OCI-LY3 (cell line): Measurements from ENCODE around the gene ZSWIM6.

Experiments used
- H2AFZ ChIP-seq: fragments of 200-600, 300-600 bp; shearing (Covaris generic); 2 replicates; pipeline ENCODE4 v1.6.0; 2014; ENCODE audit warnings: antibody characterized with exemption, low read depth, low read length
- H3K27ac ChIP-seq: fragments of 200-600, 300-600 bp; sonication (generic); 2 replicates; pipeline ENCODE4 v1.5.1; 2014; ENCODE audit warnings: mild to moderate bottlenecking, low read length, moderate library complexity, mixed read lengths
- H3K27me3 ChIP-seq: fragments of 200-600, 300-600 bp; sonication (generic); 2 replicates; pipeline ENCODE4 v1.6.1; 2014; ENCODE audit warnings: low read depth, low read length, mixed read lengths
- H3K36me3 ChIP-seq: fragments of 200-600, 300-600 bp; sonication (generic); replicated peaks from 2 replicates; pipeline ENCODE3; 2014; ENCODE audit warnings: low read depth, low read length, mixed read lengths
- H3K4me1 ChIP-seq: fragments of 300-600, 200-600 bp; sonication (generic); 2 replicates; pipeline ENCODE4 v1.6.1; 2014; ENCODE audit warnings: low read length, mixed read lengths
- H3K4me2 ChIP-seq: fragments of 200-600, 300-600 bp; sonication (generic); 2 replicates; pipeline ENCODE4 v1.6.1; 2014; ENCODE audit warnings: low read length, mixed read lengths
- H3K4me3 ChIP-seq: fragments of 300-600, 200-600 bp; sonication (generic); 2 replicates; pipeline ENCODE4 v1.5.1; 2014; ENCODE audit warnings: antibody characterized with exemption, mild to moderate bottlenecking, low read length, moderate library complexity
- H3K79me2 ChIP-seq: fragments of 300-600, 200-600 bp; shearing (Covaris generic); 2 replicates; pipeline ENCODE4 v1.6.1; 2014; ENCODE audit warnings: mild to moderate bottlenecking, low read length, mixed read lengths
- H3K9ac ChIP-seq: fragments of 300-600, 200-600 bp; shearing (Covaris generic); 2 replicates; pipeline ENCODE4 v1.6.0; 2014; ENCODE audit warnings: mild to moderate bottlenecking, low read length, moderate library complexity
- H3K9me3 ChIP-seq: fragments of 200-600, 300-600 bp; shearing (Covaris generic); 2 replicates; pipeline ENCODE4 v1.6.1; 2014; ENCODE audit warnings: low read length, mixed read lengths; ENCODE audit not compliant: insufficient read depth
- H4K20me1 ChIP-seq: fragments of 200-600, 300-600 bp; sonication (generic); 2 replicates; pipeline ENCODE4 v1.6.1; 2016; ENCODE audit warnings: low read length, mixed read lengths; ENCODE audit not compliant: insufficient read depth
- EZH2phosphoT487 ChIP-seq: fragments of 200-600 bp; shearing (Covaris generic); IDR thresholded peaks from 2 replicates; pipeline ENCODE4 v1.6.1; 2018; ENCODE audit warnings: antibody characterized with exemption, mixed run types, low read depth
- TF ChIP-seq, protein P1 (sequence below): fragments of 200-600, 300-600 bp; sonication (generic); IDR thresholded peaks from 2 replicates; pipeline ENCODE4 v1.5.1; 2014; ENCODE audit warnings: antibody characterized with exemption, low read length, low read depth

Gene ZSWIM6

DNA sequence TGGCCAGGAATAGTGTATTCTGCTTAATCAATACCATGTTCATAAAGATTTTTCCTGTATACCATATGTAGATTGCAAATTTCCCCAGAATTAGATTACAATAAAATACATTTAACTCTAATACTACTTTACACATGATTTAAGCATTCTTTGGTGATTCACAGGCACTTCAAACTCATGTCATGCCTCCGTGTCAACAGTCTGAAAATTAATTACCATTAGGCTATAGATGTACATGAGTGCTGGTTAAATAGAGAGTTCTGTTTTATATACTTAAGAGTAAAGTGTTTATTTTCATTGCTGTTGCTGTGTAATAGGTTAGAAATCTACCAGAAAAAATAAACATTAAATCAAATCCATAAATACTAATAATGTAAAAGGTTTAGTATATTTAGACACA is 159.8 kb downstream of the ZSWIM6 start:
- TF ChIP-seq, protein P1, sequence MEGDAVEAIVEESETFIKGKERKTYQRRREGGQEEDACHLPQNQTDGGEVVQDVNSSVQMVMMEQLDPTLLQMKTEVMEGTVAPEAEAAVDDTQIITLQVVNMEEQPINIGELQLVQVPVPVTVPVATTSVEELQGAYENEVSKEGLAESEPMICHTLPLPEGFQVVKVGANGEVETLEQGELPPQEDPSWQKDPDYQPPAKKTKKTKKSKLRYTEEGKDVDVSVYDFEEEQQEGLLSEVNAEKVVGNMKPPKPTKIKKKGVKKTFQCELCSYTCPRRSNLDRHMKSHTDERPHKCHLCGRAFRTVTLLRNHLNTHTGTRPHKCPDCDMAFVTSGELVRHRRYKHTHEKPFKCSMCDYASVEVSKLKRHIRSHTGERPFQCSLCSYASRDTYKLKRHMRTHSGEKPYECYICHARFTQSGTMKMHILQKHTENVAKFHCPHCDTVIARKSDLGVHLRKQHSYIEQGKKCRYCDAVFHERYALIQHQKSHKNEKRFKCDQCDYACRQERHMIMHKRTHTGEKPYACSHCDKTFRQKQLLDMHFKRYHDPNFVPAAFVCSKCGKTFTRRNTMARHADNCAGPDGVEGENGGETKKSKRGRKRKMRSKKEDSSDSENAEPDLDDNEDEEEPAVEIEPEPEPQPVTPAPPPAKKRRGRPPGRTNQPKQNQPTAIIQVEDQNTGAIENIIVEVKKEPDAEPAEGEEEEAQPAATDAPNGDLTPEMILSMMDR, result no peak
- no peak for TF ChIP-seq EZH2phosphoT487
- Histone ChIP-seq H3K4me3 (no peak overlapping the region), H2AFZ (no peak overlapping the region)

GRCh38 chr5:61493973-61494372 is 161.9 kb downstream of the ZSWIM6 start:
- H3K27ac ChIP-seq, result no peak overlapping the region
- no peak overlapping the region for H2AFZ ChIP-seq
- no peaks in the 10 kb centered on the region for H3K9me3 ChIP-seq
- no peak overlapping the region for H3K4me2 ChIP-seq
- no peaks in the 10 kb centered on the region for H3K36me3 ChIP-seq
- H3K4me3 ChIP-seq, result no peak overlapping the region
- no peaks in the 10 kb centered on the region for H3K27me3 ChIP-seq
- TF ChIP-seq, protein P1, result no peak
- no peak for TF ChIP-seq EZH2phosphoT487
- H3K9ac ChIP-seq, result no peak overlapping the region
- H3K4me1 ChIP-seq, result no peaks in the 10 kb centered on the region
- H3K79me2 ChIP-seq, result no peaks in the 10 kb centered on the region
- no peaks in the 10 kb centered on the region for H4K20me1 ChIP-seq

More for the DNA sequence above, 159.8 kb downstream of the ZSWIM6 start:
- Histone ChIP-seq H3K4me1 (no peaks in the 10 kb centered on the region), H4K20me1 (no peaks in the 10 kb centered on the region), H3K27me3 (no peaks in the 10 kb centered on the region), H3K4me2 (no peak overlapping the region), H3K36me3 (no peaks in the 10 kb centered on the region), H3K27ac (no peak overlapping the region), H3K9me3 (no peaks in the 10 kb centered on the region), H3K9ac (no peak overlapping the region), H3K79me2 (no peaks in the 10 kb centered on the region)

GRCh38 chr5:61496446-61496845 is 164.4 kb downstream of the ZSWIM6 start:
- no peak overlapping the region for H3K27ac ChIP-seq
- TF ChIP-seq EZH2phosphoT487, result no peak
- TF ChIP-seq, protein P1, result no peak

DNA sequence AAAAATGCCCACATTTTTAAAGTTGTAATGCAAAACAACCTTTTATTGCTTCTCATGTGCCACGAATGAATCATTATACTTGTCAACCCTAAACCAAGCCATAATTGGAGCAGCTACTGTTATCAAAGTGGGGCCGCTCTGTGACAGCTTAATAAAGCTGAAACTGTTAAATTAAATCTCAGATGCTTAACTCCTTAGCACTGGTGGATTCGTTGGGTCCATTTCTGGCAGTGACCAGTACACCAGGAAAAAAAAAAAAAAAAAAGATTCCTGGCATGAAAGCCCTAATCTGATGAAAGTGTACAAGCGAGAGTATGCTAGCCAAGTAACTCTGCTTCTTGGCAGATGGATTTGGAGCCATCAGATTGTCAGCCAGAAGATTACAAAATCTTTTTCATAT is 164.8 kb downstream of the ZSWIM6 start:
- Histone ChIP-seq H3K27me3 (no peaks in the 10 kb centered on the region), H4K20me1 (no peaks in the 10 kb centered on the region), H3K4me3 (no peak overlapping the region), H3K9ac (no peak overlapping the region), H2AFZ (no peak overlapping the region), H3K79me2 (no peaks in the 10 kb centered on the region), H3K36me3 (no peaks in the 10 kb centered on the region), H3K9me3 (no peaks in the 10 kb centered on the region), H3K4me2 (no peak overlapping the region), H3K27ac (no peak overlapping the region), H3K4me1 (no peaks in the 10 kb centered on the region)
- no peak for TF ChIP-seq EZH2phosphoT487
- TF ChIP-seq, protein P1, result no peak

More at GRCh38 chr5:61496446-61496845, 164.4 kb downstream of the ZSWIM6 start:
- Histone ChIP-seq H3K9ac (no peak overlapping the region), H3K4me3 (no peak overlapping the region), H3K79me2 (no peaks in the 10 kb centered on the region), H3K4me1 (no peaks in the 10 kb centered on the region), H3K27me3 (no peaks in the 10 kb centered on the region), H2AFZ (no peak overlapping the region), H4K20me1 (no peaks in the 10 kb centered on the region), H3K36me3 (no peaks in the 10 kb centered on the region), H3K4me2 (no peak overlapping the region), H3K9me3 (no peaks in the 10 kb centered on the region)
